Endodermal cell (in vitro differentiated cells): ENCODE data around the gene SLX1A. TPM values are rescaled to one million over a fixed set of nuclear protein-coding genes. Genes with fewer than 3 reads are reported as not detected.

Source experiments
- DNase-seq: peaks from one replicate; pipeline ENCODE4 v3.0.0-alpha.2; 2017
- H3K27ac ChIP-seq: 2 replicates; pipeline ENCODE4 v1.5.1; 2013; ENCODE audit warnings: mild to moderate bottlenecking, low read depth, low read length, moderate library complexity
- H3K27me3 ChIP-seq: 2 replicates; pipeline ENCODE4 v1.6.1; 2013; ENCODE audit warnings: mild to moderate bottlenecking, low read length, moderate library complexity; ENCODE audit not compliant: insufficient read depth, control insufficient read depth, poor library complexity, severe bottlenecking
- H3K36me3 ChIP-seq: 2 replicates; pipeline ENCODE4 v1.7.0; 2013; ENCODE audit warnings: mild to moderate bottlenecking, low read length, moderate library complexity; ENCODE audit not compliant: control insufficient read depth, insufficient read depth
- H3K4me1 ChIP-seq: one replicate; pipeline ENCODE4 v1.7.0; 2013; ENCODE audit warnings: low read length; ENCODE audit not compliant: control insufficient read depth, insufficient read depth
- H3K4me3 ChIP-seq: 2 replicates; pipeline ENCODE4 v1.5.1; 2013; ENCODE audit warnings: mild to moderate bottlenecking, low read length, moderate library complexity
- H3K9ac ChIP-seq: 2 replicates; pipeline ENCODE4 v1.6.1; 2013; ENCODE audit warnings: mild to moderate bottlenecking, low read length, moderate library complexity; ENCODE audit not compliant: poor library complexity, severe bottlenecking; ENCODE audit errors: extremely low read depth
- H3K9me3 ChIP-seq: 2 replicates; pipeline ENCODE4 v1.6.1; 2013; ENCODE audit warnings: mild to moderate bottlenecking, low read length, moderate library complexity; ENCODE audit not compliant: control insufficient read depth
- H3K27ac Mint-ChIP-seq: 2 replicates; pipeline ENCODE4 v1.8.0; 2020; ENCODE audit warnings: mixed read lengths
- H3K27me3 Mint-ChIP-seq: 2 replicates; pipeline ENCODE4 v1.8.0; 2021; ENCODE audit warnings: mild to moderate bottlenecking, mixed read lengths; ENCODE audit not compliant: insufficient read depth
- H3K36me3 Mint-ChIP-seq: 2 replicates; pipeline ENCODE4 v1.8.0; 2020; ENCODE audit warnings: low read depth, mixed read lengths
- H3K4me1 Mint-ChIP-seq: 2 replicates; pipeline ENCODE4 v1.8.0; 2020; ENCODE audit warnings: mixed read lengths
- H3K4me3 Mint-ChIP-seq: 2 replicates; pipeline ENCODE4 v1.8.0; 2020; ENCODE audit warnings: mild to moderate bottlenecking, moderate library complexity, mixed read lengths
- H3K9me3 Mint-ChIP-seq: 2 replicates; pipeline ENCODE4 v1.8.0; 2020; ENCODE audit warnings: mild to moderate bottlenecking, mixed read lengths
- WGBS, 2 experiments: methylation state at CpG; one replicate each; pipeline versions ENCODE4 v1.1.5 to v1.1.7; 2013; ENCODE audit warnings: missing lambda C conversion rate in 2 of 2, mixed read lengths in 1 of 2; ENCODE audit not compliant: insufficient coverage in 1 of 2, insufficient read length in 1 of 2; 5-methylcytosine and 5-hydroxymethylcytosine counted together
- total RNA-seq, 2 donors: library from RNA; stranded (reverse); fragmentation: NEBNext Ultra II Directional in 1 of 2; extraction: Animal tissue kit (Norgen Biotek cat#: 25700) in 1 of 2; gene quantifications; 2 replicates in 1 of 2; 3 replicates in 1 of 2; pipeline ENCODE4 v1.2.1, GENCODE V29; 2021
- TF ChIP-seq, protein P1 (sequence below): fragments of 200-600 bp; sonication (generic); conservative IDR thresholded peaks from 2 replicates; pipeline ENCODE4 v1.5.0; 2021; ENCODE audit warnings: antibody characterized with exemption, mild to moderate bottlenecking

Gene SLX1A
- total RNA-seq, 2 donors from 2014 or later = 37.7 to 48.8 TPM

DNA sequence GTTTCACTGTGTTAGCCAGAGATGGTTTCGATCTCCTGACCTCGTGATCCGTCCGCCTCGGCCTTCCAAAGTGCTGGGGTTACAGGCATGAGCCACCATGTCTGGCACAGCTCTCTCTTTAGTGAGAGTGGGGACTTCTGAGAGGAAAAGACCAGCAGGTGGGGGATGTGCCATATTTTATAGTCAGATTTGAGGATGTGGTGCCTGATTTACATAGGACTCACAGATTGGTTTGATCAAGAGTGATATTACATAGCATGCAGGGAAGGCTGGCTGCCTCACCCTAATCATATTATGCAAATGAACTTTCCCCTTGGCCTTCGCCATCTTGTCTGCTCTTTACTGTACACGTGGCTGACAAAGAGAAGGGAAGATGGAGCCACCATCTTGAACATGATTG, 42.6 kb upstream of the SLX1A start:
- no peak overlapping the region for H3K9ac ChIP-seq
- H3K27me3 Mint-ChIP-seq = peaks cover 8% of the 10 kb centered on the region
- no peak overlapping the region for H3K27ac ChIP-seq
- TF ChIP-seq, protein P1, sequence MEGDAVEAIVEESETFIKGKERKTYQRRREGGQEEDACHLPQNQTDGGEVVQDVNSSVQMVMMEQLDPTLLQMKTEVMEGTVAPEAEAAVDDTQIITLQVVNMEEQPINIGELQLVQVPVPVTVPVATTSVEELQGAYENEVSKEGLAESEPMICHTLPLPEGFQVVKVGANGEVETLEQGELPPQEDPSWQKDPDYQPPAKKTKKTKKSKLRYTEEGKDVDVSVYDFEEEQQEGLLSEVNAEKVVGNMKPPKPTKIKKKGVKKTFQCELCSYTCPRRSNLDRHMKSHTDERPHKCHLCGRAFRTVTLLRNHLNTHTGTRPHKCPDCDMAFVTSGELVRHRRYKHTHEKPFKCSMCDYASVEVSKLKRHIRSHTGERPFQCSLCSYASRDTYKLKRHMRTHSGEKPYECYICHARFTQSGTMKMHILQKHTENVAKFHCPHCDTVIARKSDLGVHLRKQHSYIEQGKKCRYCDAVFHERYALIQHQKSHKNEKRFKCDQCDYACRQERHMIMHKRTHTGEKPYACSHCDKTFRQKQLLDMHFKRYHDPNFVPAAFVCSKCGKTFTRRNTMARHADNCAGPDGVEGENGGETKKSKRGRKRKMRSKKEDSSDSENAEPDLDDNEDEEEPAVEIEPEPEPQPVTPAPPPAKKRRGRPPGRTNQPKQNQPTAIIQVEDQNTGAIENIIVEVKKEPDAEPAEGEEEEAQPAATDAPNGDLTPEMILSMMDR = no peak
- H3K9me3 Mint-ChIP-seq = peaks cover 18% of the 10 kb centered on the region
- no peaks in the 10 kb centered on the region for H3K36me3 Mint-ChIP-seq
- no peaks in the 10 kb centered on the region for H3K36me3 ChIP-seq
- H3K9me3 ChIP-seq = peaks cover 14% of the 10 kb centered on the region
- H3K4me1 ChIP-seq = no peaks in the 10 kb centered on the region
- 90 to 96% methylated on average over 7 of the region's 7 CpGs for WGBS, 2 experiments
- no peak overlapping the region for H3K27ac Mint-ChIP-seq
- H3K27me3 ChIP-seq = no peaks in the 10 kb centered on the region
- DNase-seq = no peak
- H3K4me1 Mint-ChIP-seq = no peaks in the 10 kb centered on the region
- H3K4me3 ChIP-seq = no peak overlapping the region
- H3K4me3 Mint-ChIP-seq = no peak overlapping the region

DNA sequence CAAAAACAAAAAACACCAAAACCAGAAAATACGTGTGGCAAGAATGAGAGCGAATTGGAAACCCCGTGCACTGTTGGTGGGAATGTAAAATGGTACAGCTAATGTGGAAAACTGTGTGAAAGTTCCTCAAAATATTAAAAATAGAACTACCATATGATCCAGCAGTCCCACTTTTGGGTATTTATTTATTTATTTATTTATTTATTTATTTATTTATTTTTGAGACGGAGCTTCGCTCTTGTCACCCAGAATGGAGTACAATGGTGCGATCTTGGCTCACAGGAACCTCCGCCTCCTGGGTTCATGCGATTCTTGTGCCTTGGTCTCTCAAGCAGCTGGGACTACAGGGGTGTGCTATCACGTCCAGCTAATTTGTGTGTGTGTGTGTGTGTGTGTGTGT, 41.2 kb upstream of the SLX1A start:
- TF ChIP-seq, protein P1 = no peak
- whole genome bisulfite sequencing, 2 experiments = 94 to 95% methylated on average over 4 to 7 of the region's 9 CpGs
- peaks cover 19% of the 10 kb centered on the region for H3K9me3 Mint-ChIP-seq
- H3K27me3 Mint-ChIP-seq = peaks cover 8% of the 10 kb centered on the region
- no peaks in the 10 kb centered on the region for H3K4me1 Mint-ChIP-seq
- no peak overlapping the region for H3K27ac Mint-ChIP-seq
- H3K36me3 Mint-ChIP-seq = no peaks in the 10 kb centered on the region
- Histone ChIP-seq H3K36me3 (no peaks in the 10 kb centered on the region), H3K27me3 (no peaks in the 10 kb centered on the region), H3K27ac (no peak overlapping the region), H3K4me3 (no peak overlapping the region), H3K9ac (no peak overlapping the region), H3K4me1 (no peaks in the 10 kb centered on the region), H3K9me3 (peaks cover 14% of the 10 kb centered on the region)
- no peak overlapping the region for H3K4me3 Mint-ChIP-seq
- no peak for DNase-seq

DNA sequence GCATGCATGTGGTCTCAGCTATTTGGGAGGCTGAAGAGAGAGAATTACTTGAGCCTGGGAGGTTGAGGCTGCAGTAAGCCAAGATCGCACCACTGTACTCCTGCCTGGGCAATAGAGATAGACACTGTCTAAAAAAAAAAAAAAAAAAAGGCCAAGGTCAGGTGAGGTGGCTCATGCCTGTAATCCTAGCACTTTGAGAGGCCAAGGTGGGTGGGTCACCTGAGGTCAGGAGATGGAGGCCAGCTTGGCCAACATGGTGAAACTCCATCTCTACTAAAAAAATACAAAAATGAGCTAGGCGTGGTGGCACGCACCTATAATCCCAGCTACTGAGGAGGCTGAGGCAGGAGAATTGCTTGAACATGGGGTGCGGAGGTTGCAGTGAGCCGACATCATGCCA, 38.5 kb upstream of the SLX1A start:
- H3K9ac ChIP-seq = no peak overlapping the region
- peaks cover 8% of the 10 kb centered on the region for H3K27me3 Mint-ChIP-seq
- peaks cover 3% of the 10 kb centered on the region for H3K9me3 Mint-ChIP-seq
- H3K4me3 Mint-ChIP-seq = no peak overlapping the region
- no peaks in the 10 kb centered on the region for H3K4me1 Mint-ChIP-seq
- TF ChIP-seq, protein P1 = no peak
- no peaks in the 10 kb centered on the region for H3K36me3 ChIP-seq
- DNase-seq = no peak
- no peaks in the 10 kb centered on the region for H3K4me1 ChIP-seq
- H3K9me3 ChIP-seq = no peaks in the 10 kb centered on the region
- no peak overlapping the region for H3K27ac Mint-ChIP-seq
- no peak overlapping the region for H3K4me3 ChIP-seq
- H3K27me3 ChIP-seq = no peaks in the 10 kb centered on the region
- no peak overlapping the region for H3K27ac ChIP-seq
- H3K36me3 Mint-ChIP-seq = no peaks in the 10 kb centered on the region
- 89 to 94% methylated on average over 3 to 5 of the region's 5 CpGs for WGBS, 2 experiments
